KOPT-K1 (cell line): ENCODE measurements around the gene L3HYPDH.
"Not testable (repeated sequence)": the region's sequence is repeated elsewhere in the genome, so short reads cannot be mapped to it uniquely, and the experiment has no call there.

ENCODE experiments used
- H3K27ac ChIP-seq: fragments of 200-600 bp; sonication (generic); 2 replicates; pipeline ENCODE4 v1.5.1; 2016; ENCODE audit warnings: antibody characterized with exemption, mild to moderate bottlenecking, low read depth, low read length; ENCODE audit not compliant: poor library complexity, severe bottlenecking
- H3K36me3 ChIP-seq: fragments of 200-600 bp; sonication (generic); 2 replicates; pipeline ENCODE4 v1.5.1; 2017; ENCODE audit warnings: antibody characterized with exemption, mild to moderate bottlenecking, low read length, moderate library complexity; ENCODE audit not compliant: insufficient read depth
- H3K9me3 ChIP-seq: fragments of 200-600 bp; sonication (generic); 2 replicates; pipeline ENCODE4 v1.5.1; 2017; ENCODE audit warnings: antibody characterized with exemption, low read length, mild to moderate bottlenecking; ENCODE audit not compliant: insufficient read depth, poor library complexity, severe bottlenecking

The L3HYPDH gene

GRCh38 chr14:59458486-59458885 lies 25.7 kb downstream of the L3HYPDH start:
- peaks cover 44% of the 10 kb centered on the region for H3K36me3 ChIP-seq
- no peaks in the 10 kb centered on the region for H3K9me3 ChIP-seq
- H3K27ac ChIP-seq = no peak overlapping the region

DNA sequence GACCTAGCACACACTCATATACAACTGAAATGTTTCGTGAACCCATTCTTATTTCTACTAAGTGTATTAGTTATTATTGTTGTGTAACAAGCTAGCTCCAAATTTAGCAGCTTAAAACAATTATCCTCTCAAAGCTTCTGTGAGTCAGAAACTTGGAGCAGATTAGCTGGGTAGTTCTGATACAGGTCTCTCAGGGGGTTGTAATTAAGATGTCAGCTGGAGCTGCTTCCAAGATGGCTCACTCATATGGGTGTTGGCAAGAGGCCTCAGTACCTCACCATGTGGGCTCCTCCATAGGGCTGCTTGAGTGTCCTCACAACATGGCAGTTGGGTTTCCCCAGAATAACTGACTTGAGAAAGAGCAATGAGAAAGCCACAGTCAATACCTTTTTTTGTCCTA lies 28.8 kb downstream of the L3HYPDH start:
- Histone ChIP-seq H3K9me3 (no peaks in the 10 kb centered on the region), H3K36me3 (peaks cover 30% of the 10 kb centered on the region), H3K27ac (no peak overlapping the region)

DNA sequence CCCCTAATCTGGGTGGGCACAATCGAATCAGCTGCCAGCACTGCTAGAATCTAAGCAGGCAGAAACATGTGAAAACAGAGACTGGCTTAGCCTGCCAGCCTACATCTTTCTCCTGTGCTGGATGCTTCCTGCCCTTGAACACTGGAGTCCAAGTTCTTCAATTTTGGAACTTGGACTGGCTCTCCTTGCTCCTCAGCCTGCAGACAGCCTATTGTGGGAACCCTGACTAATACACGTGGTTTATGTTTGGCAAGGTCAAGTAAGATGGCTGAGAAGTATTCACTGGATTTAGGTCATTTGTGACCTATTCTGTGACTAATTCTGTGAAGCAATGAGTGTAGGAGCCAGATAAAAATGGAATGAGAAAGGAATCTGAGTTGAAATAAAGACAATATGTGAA lies 30.1 kb downstream of the L3HYPDH start:
- Histone ChIP-seq H3K9me3 (no peaks in the 10 kb centered on the region), H3K27ac (no peak overlapping the region), H3K36me3 (peaks cover 28% of the 10 kb centered on the region)

DNA sequence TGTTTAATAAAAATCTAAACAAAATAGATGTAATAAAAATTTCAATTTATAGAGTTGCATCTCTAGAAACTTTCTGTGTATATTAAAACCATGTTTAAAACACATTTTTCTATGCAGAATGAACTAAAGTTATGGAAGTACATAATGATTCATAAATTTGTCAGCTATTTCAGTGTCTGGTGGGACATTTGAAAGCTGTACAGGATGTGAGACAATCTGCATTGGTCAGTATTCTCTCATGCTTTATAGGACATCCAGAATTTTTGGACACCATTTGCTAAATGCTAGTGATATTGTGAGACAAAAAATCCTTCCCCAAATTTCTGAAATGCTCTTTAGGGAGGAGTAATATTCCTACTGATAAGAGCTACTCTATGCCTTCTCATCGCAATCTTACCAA lies 32.4 kb downstream of the L3HYPDH start:
- no peak overlapping the region for H3K27ac ChIP-seq

GRCh38 chr14:59450716-59451115 lies 33.5 kb downstream of the L3HYPDH start:
- H3K27ac ChIP-seq = no peak overlapping the region
- peaks cover 10% of the 10 kb centered on the region for H3K36me3 ChIP-seq
- no peaks in the 10 kb centered on the region for H3K9me3 ChIP-seq

More for the DNA sequence above, 32.4 kb downstream of the L3HYPDH start:
- no peaks in the 10 kb centered on the region for H3K9me3 ChIP-seq
- peaks cover 17% of the 10 kb centered on the region for H3K36me3 ChIP-seq

GRCh38 chr14:59448673-59449072 lies 35.5 kb downstream of the L3HYPDH start:
- H3K9me3 ChIP-seq, H3K27ac ChIP-seq, H3K36me3 ChIP-seq: not testable (repeated sequence)

DNA sequence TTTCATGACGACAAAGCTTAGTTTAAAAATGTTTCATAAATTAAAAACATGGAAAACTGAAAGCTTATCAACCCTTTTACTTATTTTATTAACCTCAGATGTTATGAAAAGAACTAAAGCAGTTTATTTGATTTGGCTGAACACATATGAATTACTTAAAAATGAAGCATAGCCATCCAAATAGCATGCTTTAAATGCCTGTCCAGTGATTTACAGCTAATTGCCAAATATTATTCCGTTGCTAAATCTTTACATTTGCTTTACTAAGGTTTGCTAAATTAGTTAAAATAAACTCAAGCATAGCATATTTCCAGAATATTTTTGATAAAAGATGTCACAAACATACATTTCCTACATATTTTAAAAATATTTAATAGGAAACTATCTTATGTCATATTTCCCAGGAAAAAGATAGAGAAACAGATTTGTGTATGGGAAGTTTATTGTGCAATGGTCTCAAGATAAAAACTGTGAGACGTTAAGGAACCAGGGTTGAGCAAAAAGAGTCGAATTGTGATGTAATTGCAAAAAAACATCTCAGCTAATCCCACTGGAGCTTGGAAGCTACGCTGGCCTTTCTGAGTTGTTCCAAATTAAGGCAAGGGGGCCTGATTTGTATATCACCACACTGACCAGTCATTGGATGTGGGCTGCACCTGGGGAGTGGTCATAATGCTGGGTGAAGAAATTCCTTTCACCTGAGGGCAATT lies 44.8 kb downstream of the L3HYPDH start:
- Histone ChIP-seq H3K27ac (no peak overlapping the region), H3K9me3 (no peaks in the 10 kb centered on the region), H3K36me3 (no peaks in the 10 kb centered on the region)

DNA sequence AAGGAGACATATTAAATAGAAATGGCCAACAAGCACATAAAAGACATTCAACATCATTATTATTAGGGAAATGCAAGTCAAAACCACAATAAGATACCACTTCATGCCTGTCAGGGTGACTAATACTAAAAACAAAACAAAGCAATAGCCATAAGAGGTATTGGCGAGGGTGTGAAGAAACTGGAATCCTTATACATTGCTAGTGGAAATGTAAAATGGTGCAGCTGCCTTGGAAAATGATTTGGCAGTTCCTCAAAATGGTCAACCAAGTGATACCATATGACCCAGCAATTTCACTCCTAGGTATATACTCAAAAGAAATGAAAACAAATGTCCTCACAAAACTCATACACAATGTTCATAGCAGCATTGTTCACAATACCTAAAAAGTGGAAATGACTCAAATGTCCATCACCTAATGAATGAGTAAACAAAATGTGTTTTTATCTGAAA lies 46.0 kb downstream of the L3HYPDH start:
- Histone ChIP-seq H3K9me3 (no peaks in the 10 kb centered on the region), H3K36me3 (no peaks in the 10 kb centered on the region), H3K27ac (no peak overlapping the region)

DNA sequence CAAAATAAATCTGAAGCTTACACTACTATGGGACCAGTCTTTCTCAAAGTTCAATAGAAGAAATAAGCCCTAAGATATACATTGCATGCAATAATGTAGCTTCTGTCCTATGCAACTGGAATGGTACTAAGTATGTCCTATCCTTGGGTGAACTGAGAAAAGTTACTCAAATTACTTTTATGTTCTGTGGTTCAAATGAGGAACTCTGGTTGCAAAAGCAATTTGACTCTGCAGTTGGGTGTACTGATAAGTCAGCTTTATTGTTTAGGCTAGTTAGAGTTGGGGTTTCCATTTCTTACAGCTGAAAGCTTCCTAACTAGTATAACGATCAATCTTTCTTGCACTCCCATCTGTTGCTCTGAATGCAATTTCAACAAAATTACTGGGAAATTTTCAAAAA lies 48.2 kb downstream of the L3HYPDH start:
- no peaks in the 10 kb centered on the region for H3K9me3 ChIP-seq
- no peak overlapping the region for H3K27ac ChIP-seq

GRCh38 chr14:59435101-59435500 lies 49.1 kb downstream of the L3HYPDH start:
- no peak overlapping the region for H3K27ac ChIP-seq
- H3K36me3 ChIP-seq = no peaks in the 10 kb centered on the region
- no peaks in the 10 kb centered on the region for H3K9me3 ChIP-seq

More for the DNA sequence above, 48.2 kb downstream of the L3HYPDH start:
- H3K36me3 ChIP-seq = no peaks in the 10 kb centered on the region

GRCh38 chr14:59429790-59430189 lies 54.4 kb downstream of the L3HYPDH start:
- Histone ChIP-seq H3K9me3 (no peaks in the 10 kb centered on the region), H3K27ac (no peak overlapping the region), H3K36me3 (no peaks in the 10 kb centered on the region)

GRCh38 chr14:59428581-59429012 lies 55.6 kb downstream of the L3HYPDH start:
- Histone ChIP-seq H3K9me3 (no peaks in the 10 kb centered on the region), H3K27ac (no peak overlapping the region), H3K36me3 (no peaks in the 10 kb centered on the region)

DNA sequence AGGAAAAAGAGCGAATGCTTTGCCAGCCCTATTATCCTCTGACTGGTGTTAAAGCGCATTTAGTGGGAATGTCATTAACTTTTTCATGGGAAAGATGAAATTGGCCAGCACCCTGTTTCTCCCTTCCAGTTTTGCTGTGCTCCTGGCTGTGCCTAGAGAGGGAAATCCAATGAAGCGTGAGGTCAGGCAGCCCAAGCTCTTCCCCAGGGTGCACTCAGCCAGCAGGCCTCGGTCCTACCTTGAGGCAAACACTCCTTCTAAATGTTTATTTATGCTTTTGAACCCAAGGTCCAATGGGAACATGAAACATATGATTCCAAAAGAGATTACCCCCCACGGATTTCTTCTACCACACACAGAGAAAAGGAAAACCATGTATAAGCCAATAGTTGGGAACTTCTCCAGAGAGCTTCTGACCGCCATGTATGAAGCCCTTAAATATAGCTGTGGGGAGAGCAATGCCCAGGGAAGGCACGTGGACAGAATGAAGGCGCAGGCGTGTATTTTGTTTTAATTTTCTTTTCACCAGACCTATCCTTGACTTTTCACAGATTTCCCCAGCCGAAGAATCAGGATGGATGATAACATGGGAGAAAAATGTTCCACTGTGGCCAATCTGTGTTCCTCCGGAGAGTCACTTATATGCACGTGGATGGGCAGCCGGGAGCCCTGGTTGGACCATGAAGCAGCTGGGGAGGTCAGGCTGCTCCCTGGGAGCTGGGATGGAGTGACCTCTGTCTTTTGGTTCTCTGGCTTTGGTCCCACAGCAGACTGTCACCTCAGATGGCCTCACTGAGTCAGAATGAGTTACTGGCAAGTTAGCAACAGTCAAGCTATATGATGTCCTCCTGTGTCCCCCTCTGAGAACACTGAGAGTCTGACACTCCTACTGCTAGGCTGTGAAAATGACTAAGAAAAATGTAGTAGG lies 56.3 kb downstream of the L3HYPDH start:
- no peaks in the 10 kb centered on the region for H3K9me3 ChIP-seq
- H3K27ac ChIP-seq = no peak overlapping the region
- H3K36me3 ChIP-seq = no peaks in the 10 kb centered on the region

DNA sequence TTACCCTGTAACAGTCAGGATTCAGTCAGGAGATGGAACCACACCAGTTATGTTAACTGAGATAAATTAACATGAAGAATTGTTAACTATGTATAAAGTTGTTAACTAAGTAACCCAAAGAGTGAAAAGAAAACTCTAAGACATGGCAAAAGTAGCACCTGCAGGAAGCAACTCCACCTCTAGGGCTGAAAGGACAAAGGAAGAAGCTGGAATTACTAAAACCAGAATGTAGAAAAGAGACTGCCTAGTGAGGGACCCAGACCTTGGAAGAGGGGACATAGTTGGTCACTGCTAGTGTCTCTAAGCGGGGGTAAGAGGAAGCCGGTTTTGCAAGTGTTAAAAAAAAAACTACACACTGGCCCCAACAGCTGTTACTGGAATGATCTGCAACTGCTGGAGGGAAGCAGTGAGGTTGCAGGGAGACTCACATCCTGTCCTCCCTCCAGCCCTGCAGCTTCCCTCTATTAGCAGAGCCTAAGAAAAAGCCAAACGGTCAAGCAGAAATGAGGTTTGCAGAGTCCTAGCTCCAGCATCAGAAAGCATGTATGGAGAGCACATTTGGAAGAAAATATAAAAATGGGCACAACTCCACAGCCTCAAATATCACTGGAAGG lies 58.8 kb downstream of the L3HYPDH start:
- Histone ChIP-seq H3K36me3 (no peaks in the 10 kb centered on the region), H3K9me3 (no peaks in the 10 kb centered on the region), H3K27ac (no peak overlapping the region)
